Left cardiac atrium (tissue), 4 donors: ENCODE measurements around the gene NR3C1. TPM values are rescaled to one million over a fixed set of nuclear protein-coding genes. Genes with fewer than 3 reads are reported as not detected.

Experiments used
- ATAC-seq, 2 donors: fragments of 200-7000 bp; cut with Tn5 transposase; one replicate each; pipeline ENCODE4 v1.9.1; 2020; ENCODE audit warnings: mild to moderate bottlenecking in 2 of 2, moderate library complexity in 2 of 2
- DNase-seq: peaks from one replicate; pipeline ENCODE4 v3.0.0-alpha.2; 2020
- intact Hi-C, 2 donors: fragments of 100-400 bp; cut with DNase I; formaldehyde crosslinking; loops; one replicate each; pipeline versions ENCODE4 v1.14.1 to v1.15.1; 2022 to 2023
- total RNA-seq, 2 donors: library from RNA; stranded (reverse); fragmentation: NEBNext Ultra II Directional; extraction: Animal tissue kit (Norgen Biotek cat#: 25700); gene quantifications; one replicate each; pipeline ENCODE4 v1.2.1, GENCODE V29; 2021
- donor health status: DM: no; HTN: yes; CAD: no.
- donor health status: DM: no; HTN: yes; CAD: no; lungs with severe emphysema.
- donor health status: DM: yes; HTN: yes; CAD: no.
- donor health status: Dilated cardiomyopathy.

The NR3C1 gene
- total RNA-seq, 2 donors from 2014 or later: 39.0 to 51.7 TPM

DNA sequence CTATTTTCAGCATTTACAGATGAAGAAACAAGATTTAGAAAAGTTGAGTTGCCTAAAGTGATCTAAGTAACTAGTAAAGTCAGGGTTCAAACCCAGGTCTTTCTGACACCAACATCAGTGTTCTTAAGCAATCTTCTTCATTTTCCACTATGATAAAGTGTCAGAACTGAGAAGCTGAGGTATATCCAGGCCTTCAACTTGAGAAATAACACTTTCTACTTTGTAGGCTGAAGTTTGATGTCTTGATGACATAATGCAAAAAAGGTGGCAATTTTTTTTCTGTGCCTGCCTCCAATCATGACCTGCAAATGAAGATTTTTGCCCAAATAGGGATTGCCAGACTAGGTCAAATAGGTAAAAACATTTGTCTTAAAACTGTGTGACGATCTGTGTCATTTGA lies 81.3 kb downstream of the NR3C1 start:
- no peak for ATAC-seq
- no peak for DNase-seq
- intact Hi-C loops: no loop called here

DNA sequence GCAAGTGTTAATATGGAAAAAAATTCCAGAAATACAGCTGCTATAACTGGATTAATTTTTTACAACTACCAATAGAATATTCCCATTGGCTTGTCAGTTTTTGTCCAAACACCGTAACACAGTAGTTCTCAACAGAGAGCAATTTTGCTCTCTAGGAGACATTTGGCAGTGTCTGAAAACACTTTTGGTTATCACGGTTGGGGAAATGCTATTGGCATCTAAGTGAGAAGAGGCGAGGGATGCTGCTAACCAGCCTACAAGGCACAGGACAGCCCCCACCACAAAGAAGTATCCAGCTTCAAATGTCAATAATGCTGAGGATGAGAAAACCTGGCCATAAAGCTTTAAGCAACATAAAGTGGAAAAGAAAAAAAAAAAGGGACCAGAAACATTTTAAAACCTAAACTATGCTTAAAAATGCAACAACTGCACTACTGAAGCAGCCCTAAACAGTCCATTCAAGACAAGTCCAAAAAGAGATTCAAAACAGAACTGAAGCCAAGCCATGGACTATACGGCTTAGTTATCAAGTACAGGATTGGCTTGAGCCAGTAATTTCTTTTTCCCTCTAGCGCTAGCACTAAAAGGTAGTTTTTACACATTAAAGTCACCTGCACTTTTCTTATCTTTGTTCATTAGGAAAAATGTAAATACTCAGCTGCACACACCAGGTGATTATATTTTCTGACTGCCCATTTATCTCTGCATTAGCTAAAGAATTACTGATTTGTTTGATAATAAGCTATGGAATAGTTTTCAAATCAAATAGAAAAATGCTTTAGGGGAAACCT lies 83.9 kb downstream of the NR3C1 start:
- peak; percentile 10 to 42 for ATAC-seq
- intact Hi-C loops: no loop called here

DNA sequence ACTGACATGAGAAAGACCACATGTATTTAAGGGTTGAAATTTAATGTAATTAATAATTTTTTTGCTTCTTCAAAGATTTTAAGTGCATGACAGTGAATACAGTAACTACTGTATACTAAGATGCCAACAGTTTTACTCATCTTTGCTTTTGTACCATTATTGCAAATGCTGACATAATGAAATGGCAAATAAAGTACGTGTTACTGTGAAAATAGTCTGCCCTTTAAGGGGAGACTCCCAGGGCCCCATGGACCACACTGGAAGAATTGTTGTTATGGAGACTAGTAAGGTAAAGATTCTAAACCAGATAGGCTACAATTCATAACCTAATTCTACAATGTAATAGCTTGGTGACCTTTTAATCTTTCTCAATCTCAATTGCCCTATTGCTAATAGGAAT lies 84.7 kb downstream of the NR3C1 start:
- DNase-seq (no peak), ATAC-seq (no peak)
- intact Hi-C loops: no loop called here

More for the DNA sequence above, 83.9 kb downstream of the NR3C1 start:
- DNase-seq: no peak

DNA sequence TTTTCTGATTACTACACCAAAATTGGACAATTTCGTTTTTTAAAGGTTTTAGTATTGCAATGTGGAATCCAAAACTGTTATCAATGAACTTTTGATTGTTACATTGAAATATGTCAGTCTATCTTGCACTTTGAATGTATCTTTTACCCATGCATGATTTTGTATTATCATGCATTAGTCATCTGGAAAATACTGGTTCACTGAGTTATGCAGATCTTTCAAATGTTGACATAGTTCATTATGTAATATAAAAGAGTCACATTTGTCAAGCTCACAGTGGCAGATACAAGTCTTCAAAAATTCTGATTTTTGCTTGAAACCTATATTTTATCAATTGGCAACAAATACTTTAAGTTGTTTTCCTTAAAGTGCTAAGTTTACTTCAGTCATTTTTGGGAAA lies 85.2 kb downstream of the NR3C1 start:
- no peak for DNase-seq
- ATAC-seq: no peak
- intact Hi-C loops: no loop called here

DNA sequence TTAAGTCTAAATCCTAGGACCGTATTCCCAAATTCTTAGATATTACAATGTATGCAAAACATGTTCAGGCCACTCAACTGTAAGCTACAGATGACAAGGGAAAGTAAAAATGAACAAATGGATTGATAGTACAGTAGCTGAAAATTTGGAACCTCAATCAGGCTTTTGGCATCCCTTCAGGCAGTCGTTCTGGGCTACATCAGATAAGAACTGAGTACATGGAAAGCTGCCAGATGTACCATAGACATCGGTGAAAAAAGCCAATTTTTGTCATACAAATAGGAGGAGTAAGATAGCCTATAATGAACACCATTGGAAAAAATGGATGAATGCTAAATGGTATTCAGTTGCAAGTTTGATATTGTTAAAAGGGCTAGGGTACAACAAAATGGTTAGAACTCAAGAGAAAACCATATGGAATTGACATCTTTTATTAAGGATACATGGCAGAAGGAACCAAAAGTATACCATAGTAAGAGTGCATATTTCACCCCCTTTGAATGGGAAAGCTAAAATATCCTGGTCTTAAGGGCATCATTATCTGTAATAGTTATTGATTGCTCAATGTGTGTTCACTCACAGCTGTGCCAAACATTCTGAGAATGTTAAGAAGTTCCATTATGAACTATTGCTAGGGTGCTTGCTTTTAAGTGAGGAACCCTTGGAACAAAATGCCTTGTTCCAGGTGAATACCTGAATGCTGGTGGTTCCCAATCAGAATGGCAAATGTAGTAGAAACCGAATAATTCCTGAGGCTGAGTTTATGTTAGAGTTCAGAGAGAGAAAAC lies 86.4 kb downstream of the NR3C1 start:
- ATAC-seq (peak in 1 of 2 donors; percentile 56), DNase-seq (no peak)
- intact Hi-C loops: no loop called here

DNA sequence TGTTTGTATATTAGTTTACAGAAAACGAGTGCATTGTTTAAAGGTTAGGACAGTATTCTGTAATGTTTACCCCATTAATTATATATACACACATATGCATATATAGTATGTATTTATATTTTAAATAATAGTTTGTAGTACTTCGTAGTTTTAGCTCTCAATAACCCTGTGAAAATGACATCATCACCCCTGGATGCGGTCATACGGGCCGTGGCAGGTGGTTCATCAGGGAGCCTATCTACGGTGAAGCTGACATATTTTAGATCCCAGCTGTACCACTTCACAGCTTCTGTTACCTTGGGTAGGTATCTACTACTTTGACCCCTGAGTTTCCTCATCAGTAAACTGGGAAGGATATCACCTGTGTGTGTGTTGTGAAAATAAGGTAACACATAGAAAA lies 87.1 kb downstream of the NR3C1 start:
- no peak for ATAC-seq
- DNase-seq: no peak
- intact Hi-C loops: no loop called here

DNA sequence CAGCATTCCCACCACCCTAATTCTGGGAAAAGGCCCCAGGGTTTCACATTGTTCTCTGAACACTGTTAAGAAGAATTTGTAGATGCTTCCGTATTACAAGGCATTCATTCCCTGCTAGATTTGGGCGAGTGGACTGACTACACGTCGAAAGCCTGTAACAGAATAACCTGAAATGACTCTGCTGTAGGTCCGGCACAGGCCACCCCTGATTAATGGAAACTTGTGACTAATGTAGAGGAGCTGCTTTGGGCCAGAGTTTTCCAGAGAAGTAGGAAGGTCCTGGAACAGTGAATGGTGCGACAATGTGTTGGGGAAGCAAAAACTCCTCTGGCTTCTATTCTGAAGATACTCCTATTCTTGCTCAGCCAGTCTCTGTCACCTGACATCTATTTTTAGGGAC lies 87.6 kb downstream of the NR3C1 start:
- peak; percentile 7 to 28 for ATAC-seq
- DNase-seq: no peak
- intact Hi-C loops: no loop called here

DNA sequence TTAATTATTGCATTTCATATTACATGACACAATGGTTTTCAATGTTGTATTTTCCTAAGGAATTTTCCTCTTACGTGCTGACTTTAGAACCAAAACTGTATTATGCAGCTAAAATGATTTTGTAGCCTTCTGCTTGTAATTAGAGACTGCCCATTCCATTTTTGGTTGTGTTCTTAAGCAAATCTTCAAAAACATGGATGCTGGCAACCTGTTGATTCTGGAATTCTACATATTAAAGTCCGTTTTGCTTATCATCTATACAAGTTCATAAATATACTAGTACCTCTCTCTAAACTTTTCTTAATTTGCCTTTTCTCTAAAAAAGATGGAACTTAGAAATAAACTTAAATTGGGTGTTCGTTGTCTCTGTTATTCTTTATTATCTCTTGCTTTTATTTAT lies 88.3 kb downstream of the NR3C1 start:
- DNase-seq: no peak
- intact Hi-C loops: no loop called here

DNA sequence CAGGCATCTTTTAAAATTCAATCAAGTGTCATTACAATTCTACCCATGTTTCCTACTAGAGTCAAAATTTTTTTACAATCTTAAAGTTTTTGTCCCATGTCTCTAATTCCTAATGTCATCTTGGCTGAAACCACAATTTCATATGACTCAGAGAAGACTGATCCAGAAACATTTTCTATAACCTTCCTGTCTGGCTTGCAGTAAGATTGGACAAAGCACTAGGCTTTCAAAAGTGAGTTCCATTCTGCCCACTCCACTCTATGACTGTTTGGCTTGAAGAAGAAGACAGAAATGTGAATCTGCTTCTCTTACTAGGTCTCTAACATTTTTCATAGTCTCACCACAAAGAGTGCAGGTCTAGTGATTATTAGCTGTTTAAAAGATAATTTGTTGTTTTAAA lies 88.8 kb downstream of the NR3C1 start:
- intact Hi-C loops: no loop called here
- DNase-seq (no peak), ATAC-seq (peak; percentile 43 to 85)

More for the DNA sequence above, 88.3 kb downstream of the NR3C1 start:
- no peak for ATAC-seq

DNA sequence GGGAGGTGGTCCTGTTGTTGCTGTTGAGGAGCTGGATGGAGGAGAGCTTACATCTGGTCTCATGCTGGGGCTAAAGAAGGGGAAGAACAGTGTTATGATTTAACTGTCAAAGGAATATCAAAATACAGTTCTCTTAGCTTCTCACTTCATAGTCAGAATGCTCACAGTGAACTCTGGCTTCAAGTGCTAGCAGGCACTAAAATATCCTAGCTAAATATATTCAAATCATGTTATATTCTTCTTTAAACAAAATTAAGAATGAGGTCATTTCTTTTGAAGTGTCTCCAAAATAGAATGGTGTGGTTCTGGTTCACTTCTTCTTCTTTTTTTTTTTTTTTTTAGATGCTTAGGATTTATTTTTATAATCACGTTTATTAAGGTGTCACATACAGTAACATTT lies 89.4 kb downstream of the NR3C1 start:
- intact Hi-C loops: no loop called here
- DNase-seq: no peak
- ATAC-seq: no peak

DNA sequence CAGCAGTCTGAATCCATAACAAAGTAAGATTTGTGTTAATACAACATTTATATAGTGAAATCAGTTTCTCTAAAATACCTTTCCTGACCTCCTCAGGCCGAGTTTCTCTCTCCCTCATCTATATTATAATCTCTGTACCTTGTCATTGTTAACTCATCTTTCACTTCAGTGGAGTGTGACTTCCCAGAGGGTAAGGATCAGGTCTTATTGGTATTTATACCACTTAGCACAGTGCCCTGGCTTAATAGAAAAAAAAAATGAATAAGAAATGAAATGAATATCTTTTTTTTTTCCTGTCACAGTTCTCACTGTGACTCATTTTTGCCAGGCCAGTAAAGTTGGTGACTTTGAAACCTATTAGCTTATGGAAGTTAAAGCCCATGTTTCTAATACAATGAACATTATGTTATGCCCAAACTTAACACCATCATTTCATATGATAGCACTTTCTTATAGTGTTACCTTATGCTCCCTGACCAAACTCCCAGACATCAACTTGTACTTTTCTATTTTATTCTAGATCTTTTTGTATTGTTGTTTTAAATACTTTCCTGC lies 90.1 kb downstream of the NR3C1 start:
- ATAC-seq (no peak), DNase-seq (no peak)
- intact Hi-C loops: no loop called here

DNA sequence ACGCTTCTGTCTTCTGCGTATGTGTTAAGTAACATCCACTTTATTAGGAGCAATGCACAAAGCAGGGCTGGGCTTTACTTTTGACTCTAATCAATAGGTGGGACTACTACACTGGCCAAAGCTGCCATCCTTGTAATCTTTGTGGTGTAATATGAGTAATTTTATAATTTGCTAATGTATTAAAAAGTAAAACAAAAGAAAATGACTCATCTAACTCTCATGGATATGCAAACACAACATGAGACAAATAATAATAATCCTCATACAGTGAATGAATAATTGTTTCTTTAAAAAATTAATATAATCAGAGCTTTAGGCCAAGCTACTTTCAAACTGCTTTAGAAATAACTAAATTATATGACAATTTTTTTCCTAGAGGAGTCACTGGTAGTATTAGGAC lies 90.7 kb downstream of the NR3C1 start:
- intact Hi-C loops: no loop called here
- ATAC-seq (no peak), DNase-seq (no peak)

DNA sequence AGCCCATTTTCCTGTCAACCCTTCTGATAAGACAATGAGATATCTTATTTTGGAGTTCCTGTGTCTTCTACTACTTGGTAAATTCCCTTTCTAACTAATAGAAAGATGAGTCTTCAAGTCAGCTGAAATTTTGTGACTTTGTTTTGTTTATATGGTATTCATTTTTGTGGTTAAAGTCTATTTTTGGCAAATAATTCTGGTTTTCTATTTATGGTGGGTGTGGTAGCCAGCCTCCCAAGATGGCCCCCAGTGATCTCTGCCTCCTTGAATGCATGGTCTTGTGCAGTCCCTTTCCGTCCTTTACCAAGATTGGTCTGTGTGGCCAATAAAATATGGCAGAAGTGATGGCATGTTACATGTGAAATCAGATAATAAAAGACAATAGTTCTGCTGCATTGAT lies 91.5 kb downstream of the NR3C1 start:
- ATAC-seq (no peak), DNase-seq (no peak)
- intact Hi-C loops: no loop called here

DNA sequence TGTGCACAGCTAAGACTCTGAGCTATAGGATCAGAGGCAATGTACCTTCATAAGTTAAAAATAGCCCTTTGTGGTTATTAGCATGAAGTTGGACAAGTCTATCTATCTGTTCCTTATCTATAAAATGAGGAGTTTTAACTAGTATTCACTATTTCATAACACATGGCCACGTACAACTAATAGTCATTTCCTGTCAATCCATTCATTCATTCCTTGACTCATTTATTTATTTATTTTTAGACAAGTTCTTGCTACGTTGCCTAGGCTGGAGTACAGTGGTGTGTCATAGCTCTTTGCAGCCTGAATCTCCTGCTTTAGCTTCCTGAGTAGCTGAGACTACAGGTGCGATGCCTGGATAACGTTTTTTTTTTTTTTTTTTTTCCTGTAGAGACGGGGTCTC lies 92.1 kb downstream of the NR3C1 start:
- intact Hi-C loops: no loop called here
- no peak for ATAC-seq
- no peak for DNase-seq

DNA sequence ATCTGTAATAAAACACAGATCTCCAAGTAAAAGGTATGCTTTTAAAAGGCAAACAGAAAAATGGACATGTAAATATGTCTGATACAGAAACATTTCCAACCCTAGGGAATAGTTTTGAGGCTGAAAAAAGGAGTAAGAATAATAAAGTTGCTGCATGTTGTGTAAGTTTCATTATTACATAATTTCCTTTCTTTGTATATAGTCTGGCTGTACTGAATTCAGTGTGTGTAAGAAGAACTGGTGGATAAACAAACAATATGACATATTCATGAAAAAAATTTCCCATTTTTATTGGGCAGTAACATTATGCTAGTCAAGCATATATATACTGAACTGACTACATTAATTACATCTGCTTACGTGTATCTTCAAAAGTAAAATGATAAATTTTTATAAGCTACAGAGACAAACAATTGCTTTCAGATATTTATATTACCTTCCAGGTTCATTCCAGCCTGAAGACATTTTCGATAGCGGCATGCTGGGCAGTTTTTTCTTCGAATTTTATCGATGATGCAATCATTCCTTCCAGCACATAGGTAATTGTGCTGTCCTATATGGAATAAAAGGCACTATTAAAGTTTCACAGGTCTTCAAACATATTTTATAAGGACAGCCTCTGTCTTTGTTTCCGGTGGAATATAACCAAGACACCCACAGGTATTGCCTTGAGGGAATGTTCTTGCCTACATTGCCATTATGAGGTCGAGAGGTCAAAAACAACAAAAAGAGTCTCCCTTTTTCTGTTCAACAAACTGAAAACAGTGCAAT lies 93.6 kb downstream of the NR3C1 start:
- intact Hi-C loops: no loop called here
- DNase-seq (no peak), ATAC-seq (no peak)

DNA sequence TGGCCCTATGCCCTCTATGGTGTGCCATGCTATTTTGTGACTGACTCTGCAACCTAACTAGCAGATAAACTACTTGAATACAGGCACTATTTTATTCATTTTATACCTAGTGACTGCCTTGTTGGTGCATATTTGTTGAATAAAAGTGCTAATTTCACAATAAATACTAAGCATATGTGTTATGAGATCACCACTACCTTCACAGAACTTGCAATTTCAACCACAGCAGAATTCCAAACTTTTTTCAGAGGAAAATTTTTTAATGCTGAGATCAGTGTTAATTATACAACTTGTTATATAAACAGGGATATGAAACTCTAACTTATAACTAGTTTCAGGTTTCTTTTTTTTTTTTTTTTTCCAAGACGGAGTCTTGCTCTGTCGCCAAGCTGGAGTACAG lies 94.8 kb downstream of the NR3C1 start:
- intact Hi-C loops: no loop called here
- ATAC-seq (no peak), DNase-seq (no peak)

DNA sequence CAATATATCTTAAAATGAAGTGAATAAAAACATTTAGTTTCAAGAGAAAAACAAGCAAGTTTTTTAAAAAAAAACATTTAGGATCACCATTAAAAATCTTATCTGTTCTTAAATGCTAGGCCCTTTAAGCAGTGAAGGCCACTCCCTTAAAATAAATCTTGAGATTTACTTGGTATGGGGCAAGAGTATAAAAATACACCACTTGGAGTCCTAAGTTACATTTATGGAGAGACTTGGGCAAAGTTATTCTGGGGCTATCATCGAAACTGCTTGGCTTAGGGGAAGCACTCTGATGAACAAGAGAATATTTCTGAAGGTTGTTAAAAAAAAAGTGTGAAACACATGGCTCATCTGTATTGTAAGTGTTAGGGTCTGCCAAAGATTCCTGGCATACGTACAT lies 97.4 kb downstream of the NR3C1 start:
- intact Hi-C loops: no loop called here

DNA sequence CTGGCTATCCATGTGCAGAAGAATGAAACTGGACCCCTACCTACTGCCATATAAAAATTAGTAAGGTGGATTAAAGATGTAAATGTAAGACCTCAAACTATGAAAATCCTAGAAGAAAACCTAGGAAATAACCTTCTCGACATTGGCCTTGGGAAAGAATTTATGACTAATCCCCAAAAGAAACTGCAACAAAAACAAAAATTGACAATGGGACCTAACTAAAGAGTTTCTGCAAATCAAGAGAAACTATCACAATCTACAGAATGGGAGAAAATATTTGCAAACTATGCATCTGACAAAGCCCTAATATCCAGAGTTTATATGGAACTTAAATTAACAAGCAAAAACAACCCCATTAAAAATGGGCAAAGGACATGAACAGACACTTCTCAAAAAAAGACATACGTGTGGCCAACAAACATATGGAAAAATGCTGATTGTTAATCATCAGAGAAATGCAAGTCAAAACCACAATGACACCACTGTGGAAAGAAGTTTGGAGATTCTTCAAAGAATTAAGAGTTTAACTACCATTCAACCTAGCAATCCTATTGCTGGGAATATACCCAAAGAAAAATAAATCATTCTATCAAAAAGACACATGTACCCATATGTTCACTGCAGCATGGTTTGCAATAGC lies 98.5 kb downstream of the NR3C1 start:
- no peak for ATAC-seq
- no peak for DNase-seq
- intact Hi-C loops: no loop called here

More for the DNA sequence above, 97.4 kb downstream of the NR3C1 start:
- ATAC-seq (no peak), DNase-seq (no peak)

DNA sequence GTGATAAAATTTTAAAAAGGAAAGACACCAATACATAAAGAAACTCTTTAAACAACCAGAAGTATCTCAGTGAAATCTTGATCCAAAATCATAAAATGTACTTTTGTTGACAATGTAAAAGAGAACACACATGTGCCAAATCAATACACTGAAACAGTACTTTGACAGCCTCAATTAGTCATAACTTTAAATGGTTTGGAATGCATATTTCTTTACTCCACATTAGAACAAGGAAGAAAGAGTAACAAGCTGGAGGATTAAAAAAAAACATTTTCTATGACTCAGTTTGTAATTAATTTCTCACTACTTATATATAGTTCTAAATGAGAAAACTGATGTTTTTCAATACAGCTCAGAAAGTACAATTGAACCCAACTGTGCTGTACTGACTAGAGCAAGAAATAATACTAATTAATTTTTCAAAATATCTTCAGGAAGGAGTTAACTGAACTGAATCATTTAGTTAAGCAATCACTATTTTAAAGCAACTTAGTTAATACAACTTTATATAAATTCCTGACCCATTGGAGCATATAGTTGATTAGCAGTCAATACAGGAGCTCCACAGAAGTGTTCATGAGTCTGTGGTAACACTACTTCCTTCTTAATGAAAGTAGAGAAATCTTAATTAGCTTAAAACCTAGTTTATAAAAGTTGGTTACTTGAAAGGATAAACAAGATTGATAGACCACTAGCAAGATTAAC lies 101.0 kb downstream of the NR3C1 start:
- no peak for ATAC-seq
- DNase-seq: no peak
- intact Hi-C loops: no loop called here
